ENCODE results near the gene RGS9. TPM values are rescaled to one million over a fixed set of nuclear protein-coding genes. Genes with fewer than 3 reads are reported as not detected.

Gene RGS9
- total RNA-seq, 1 experiment from 2014 or later: 3.1 TPM

DNA sequence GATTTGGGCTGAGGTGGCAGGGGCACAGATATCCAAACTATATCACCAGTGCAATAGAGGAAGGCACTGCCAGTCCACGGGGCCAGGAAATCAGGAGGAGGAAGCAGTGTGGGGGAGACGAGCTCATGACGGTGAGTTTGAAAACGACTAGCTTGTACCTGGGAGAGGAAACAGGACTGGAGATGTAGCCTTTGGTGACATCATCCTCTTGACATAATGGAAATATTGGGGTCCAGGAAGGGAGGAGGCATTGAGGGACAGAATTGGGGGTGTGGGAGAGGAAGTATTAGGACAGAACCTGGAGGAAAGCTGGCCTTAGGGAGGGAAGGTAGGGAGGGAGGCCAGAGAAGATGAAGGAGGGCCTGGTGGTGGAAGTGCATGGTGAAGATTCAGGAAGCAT, 109.1 kb downstream of the RGS9 start:
- no peaks in the 10 kb centered on the region for H3K27me3 ChIP-seq
- H3K36me3 ChIP-seq: no peaks in the 10 kb centered on the region
- no peaks in the 10 kb centered on the region for H3K9me3 ChIP-seq (replicated peaks)
- no peak overlapping the region for H3K27ac ChIP-seq
- H3K4me3 ChIP-seq: no peak overlapping the region
- no peak for DNase-seq
- no peaks in the 10 kb centered on the region for H3K4me1 ChIP-seq

DNA sequence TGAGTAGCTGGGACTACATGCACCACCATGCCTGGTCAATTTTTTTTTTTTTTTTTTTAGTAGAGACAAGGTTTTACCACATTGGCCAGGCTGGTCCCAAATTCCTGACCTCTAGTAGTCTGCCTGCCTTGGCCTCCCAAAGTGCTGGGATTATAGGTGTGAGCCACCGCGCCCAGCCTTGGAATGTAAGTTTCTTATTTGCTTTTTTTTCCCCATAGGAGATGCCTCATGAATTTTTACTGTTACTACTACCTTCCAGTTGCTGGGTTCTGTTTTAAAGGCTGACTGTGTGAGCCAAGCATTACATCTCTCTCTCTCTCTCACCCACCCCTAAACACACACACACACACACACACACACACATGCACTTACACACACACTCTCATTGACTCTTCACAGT, 112.6 kb downstream of the RGS9 start:
- H3K9me3 ChIP-seq (replicated peaks): no peaks in the 10 kb centered on the region
- H3K4me1 ChIP-seq: no peaks in the 10 kb centered on the region
- DNase-seq: no peak
- no peak overlapping the region for H3K4me3 ChIP-seq
- no peak overlapping the region for H3K27ac ChIP-seq
- no peaks in the 10 kb centered on the region for H3K27me3 ChIP-seq
- no peaks in the 10 kb centered on the region for H3K36me3 ChIP-seq

DNA sequence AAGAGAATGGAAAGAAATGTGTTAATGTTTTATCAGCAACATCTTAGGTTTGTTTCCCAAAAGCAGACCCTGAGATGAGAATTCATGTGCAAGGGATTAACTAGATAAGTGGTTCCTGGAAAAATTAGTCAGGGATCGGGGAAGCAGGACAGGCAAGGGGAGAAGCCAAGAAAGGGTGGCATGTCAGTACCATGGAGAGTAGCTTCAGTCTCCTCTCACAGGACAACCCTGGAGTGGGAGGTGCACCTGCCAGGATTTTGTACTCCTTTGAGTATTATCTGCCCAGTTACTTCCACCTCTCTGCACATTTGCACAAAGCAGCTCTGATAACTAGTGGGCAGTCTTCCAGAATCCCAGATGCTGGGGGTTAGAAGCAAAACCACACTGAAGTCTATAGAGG, 117.0 kb downstream of the RGS9 start:
- no peak overlapping the region for H3K27ac ChIP-seq
- peak; percentile 9 to 25 for DNase-seq
- H3K9me3 ChIP-seq (replicated peaks): no peaks in the 10 kb centered on the region
- H3K4me3 ChIP-seq: no peak overlapping the region
- H3K27me3 ChIP-seq: no peaks in the 10 kb centered on the region
- H3K4me1 ChIP-seq: no peaks in the 10 kb centered on the region
- no peaks in the 10 kb centered on the region for H3K36me3 ChIP-seq

DNA sequence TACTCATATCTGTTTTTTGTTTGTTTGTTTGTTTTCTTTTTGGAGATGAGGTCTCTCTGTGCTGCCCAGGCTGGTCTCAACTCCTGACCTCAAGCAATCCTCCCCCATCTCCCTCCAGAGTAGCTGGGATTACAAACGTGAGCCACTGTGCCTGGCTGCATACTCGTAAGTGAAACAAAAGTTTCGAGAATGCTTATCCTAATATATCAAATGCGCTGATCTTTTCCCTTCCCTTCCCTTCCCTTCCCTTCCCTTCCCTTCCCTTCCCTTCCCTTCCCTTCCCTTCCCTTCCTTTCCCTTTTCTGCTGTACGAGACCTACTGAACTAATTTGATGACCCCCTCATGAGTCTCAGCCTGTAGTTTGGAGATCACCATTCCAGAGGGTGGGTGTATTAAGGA, 122.1 kb downstream of the RGS9 start:
- Histone ChIP-seq H3K27ac (no peak overlapping the region), H3K4me1 (no peaks in the 10 kb centered on the region), H3K36me3 (no peaks in the 10 kb centered on the region), H3K27me3 (no peaks in the 10 kb centered on the region), H3K4me3 (no peak overlapping the region), H3K9me3 (replicated peaks) (no peaks in the 10 kb centered on the region)
- no peak for DNase-seq

DNA sequence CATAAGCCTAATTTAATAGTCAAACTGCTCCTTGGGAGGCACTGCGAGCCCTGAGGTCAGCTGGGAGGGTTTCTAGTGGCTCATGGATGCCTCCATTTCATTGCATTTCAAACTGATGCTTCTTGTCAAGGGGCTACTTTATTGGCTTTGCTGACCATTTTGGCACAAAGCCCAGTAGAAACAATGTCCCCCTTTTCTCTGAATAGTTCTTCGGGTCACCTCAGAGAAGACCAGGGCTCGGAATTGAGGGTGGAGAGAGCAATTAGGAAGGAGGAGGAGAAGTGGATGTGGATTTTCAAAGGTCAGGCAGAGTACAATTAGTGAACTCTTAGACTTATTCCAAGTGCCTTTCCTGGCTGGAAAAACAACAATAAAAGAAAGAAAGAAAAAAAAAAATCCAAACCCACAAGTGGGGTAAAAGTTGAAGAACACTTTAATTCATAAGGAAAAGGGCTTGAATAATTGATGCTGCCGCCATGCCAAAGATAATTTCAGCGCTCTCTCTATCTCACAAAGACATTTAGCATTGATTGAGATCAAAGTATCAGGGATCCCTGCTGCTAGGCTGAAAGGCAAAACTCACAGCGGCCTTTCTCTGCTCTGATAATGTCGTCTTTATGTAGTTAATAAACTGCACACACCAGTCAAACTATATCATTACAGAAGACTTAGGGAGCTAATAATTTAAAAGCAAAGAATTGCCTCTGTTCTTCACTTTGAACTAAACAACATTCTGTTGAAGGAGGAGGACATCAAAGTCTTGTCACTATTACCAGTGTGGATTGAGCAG, 122.7 kb downstream of the RGS9 start:
- Histone ChIP-seq H3K27ac (no peak overlapping the region), H3K4me3 (no peak overlapping the region), H3K4me1 (no peaks in the 10 kb centered on the region), H3K27me3 (no peaks in the 10 kb centered on the region), H3K36me3 (no peaks in the 10 kb centered on the region), H3K9me3 (replicated peaks) (no peaks in the 10 kb centered on the region)
- no peak for DNase-seq

DNA sequence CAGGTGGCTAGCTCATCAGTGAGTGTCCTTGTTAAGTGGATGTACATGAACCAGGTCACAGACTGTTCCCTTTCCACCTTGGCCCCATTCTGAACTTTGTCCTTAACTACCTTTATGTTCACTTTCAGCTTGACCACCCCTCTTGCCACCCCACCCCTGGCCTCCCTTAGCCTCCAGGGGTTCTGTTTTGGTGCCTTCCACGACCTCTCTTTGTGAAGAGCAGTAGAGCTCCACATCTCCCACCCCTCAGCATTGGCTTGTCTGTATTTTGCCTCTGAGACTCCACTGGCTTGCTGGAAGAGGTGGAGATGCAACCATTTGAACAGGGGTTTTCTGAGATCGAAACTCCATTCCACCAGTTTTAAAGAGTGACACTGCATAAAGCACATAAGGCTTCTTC, 123.5 kb downstream of the RGS9 start:
- H3K4me1 ChIP-seq: no peaks in the 10 kb centered on the region
- no peaks in the 10 kb centered on the region for H3K27me3 ChIP-seq
- DNase-seq: no peak
- H3K27ac ChIP-seq: no peak overlapping the region
- no peaks in the 10 kb centered on the region for H3K36me3 ChIP-seq
- no peak overlapping the region for H3K4me3 ChIP-seq
- H3K9me3 ChIP-seq (replicated peaks): no peaks in the 10 kb centered on the region

DNA sequence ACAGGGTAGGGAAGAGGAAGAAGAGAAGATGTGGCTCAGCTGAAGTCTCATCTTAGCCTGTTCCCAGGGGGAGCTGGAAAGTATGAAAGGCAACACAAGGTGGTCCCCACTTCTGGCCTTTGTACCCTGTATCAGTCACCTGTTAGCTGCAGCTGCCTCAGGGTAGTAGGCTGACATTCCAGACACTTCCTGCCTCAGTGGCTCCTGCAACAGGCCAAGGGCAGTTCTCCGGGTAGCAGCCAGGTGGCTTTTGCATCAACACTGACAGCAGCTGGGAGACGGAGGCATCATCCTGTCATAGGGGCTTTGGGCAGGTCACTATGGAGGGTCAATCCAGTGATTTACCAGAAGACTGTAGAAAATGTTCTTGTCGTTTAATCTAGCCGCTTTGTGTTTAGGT, 124.0 kb downstream of the RGS9 start:
- H3K27ac ChIP-seq: no peak overlapping the region
- no peaks in the 10 kb centered on the region for H3K27me3 ChIP-seq
- no peak for DNase-seq
- no peaks in the 10 kb centered on the region for H3K9me3 ChIP-seq (replicated peaks)
- no peak overlapping the region for H3K4me3 ChIP-seq
- H3K36me3 ChIP-seq: no peaks in the 10 kb centered on the region
- no peaks in the 10 kb centered on the region for H3K4me1 ChIP-seq

DNA sequence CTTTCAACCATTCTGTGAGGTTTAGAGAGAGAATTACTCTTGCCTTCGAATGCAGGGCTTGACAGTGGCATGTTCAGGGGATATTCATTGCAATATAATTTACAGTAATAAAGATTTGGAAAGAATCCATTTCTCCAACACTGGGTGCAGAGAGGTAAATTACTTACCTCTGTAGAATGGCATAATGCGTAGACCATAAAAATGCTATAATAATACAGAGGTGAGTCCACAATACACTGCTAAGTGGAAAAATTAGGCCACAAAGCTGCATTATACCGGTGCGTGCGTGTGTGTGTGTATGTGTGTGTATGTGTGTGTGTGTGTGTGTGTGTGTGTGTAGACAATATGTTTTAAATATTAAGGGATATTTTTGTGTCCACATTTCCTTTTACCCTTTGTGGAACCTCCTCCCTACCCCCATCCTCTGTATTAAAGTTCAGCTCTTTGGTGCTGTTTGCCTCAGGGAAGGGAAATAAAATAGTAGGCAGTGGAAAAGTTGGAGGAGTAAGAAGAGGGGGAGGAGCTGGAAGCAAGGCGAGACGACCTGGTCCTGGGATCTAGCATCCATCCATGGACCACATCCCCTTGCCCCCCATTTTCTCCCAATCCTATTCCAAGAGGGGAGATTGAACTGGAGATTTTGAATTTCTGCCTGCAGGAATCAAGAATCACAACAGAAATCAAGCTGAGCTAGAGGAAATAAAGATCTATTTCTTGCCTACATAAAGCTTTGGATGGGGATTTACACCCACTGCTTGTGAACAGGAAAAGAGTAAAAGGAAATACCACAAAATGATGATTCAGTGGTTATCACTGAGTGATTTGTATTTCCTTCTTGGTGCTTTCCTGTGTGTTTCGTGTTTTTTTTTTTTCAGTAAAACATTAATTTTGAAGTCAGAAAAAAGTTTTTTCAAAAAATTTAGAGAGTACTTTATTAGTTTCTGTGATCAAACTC, 124.8 kb downstream of the RGS9 start:
- Histone ChIP-seq H3K27me3 (no peaks in the 10 kb centered on the region), H3K9me3 (replicated peaks) (no peaks in the 10 kb centered on the region), H3K27ac (no peak overlapping the region), H3K4me3 (no peak overlapping the region), H3K36me3 (no peaks in the 10 kb centered on the region), H3K4me1 (no peaks in the 10 kb centered on the region)
- DNase-seq: no peak

DNA sequence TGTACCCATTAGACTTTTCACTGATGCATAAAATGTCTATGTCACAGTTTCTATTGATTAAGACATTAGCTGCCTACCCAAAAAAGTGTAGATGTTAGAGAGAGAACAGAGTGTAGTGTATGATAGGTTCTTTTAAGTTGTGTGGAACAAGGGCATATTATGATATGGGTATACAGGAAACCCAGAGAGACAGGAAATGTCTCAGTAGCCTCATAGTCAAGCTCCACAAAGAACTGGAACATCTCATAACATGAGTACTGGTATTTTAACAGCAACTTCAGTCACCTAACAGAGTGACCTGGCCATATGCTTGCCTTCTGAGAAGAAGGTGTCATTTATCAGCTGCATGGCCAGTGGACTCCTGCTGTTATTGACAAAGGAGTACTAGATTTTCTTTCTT, 128.1 kb downstream of the RGS9 start:
- no peaks in the 10 kb centered on the region for H3K4me1 ChIP-seq
- no peaks in the 10 kb centered on the region for H3K9me3 ChIP-seq (replicated peaks)
- H3K4me3 ChIP-seq: no peak overlapping the region
- no peak for DNase-seq
- H3K27ac ChIP-seq: no peak overlapping the region
- no peaks in the 10 kb centered on the region for H3K27me3 ChIP-seq
- H3K36me3 ChIP-seq: no peaks in the 10 kb centered on the region

DNA sequence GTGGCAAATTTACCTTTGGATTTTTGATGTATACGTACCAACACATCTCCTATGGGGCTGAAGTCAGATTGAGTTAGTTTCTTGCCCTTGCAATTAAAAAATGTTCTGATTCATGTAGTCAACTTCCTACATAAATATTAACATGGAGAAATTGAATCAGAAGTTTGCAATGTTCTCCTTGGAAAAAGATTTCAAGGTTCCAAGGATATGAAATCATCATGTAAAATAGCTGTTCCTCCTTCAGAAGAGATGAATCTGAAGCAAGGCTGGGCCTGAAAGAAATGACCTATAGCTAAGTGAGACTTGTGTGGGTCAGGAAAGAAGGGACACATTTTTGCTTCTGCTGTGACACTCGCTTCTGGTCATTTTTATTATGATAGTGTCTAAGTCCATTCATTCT, 131.7 kb downstream of the RGS9 start:
- H3K27ac ChIP-seq: no peak overlapping the region
- H3K9me3 ChIP-seq (replicated peaks): no peaks in the 10 kb centered on the region
- H3K27me3 ChIP-seq: no peaks in the 10 kb centered on the region
- H3K36me3 ChIP-seq: no peaks in the 10 kb centered on the region
- no peak for DNase-seq
- H3K4me3 ChIP-seq: no peak overlapping the region
- no peaks in the 10 kb centered on the region for H3K4me1 ChIP-seq

DNA sequence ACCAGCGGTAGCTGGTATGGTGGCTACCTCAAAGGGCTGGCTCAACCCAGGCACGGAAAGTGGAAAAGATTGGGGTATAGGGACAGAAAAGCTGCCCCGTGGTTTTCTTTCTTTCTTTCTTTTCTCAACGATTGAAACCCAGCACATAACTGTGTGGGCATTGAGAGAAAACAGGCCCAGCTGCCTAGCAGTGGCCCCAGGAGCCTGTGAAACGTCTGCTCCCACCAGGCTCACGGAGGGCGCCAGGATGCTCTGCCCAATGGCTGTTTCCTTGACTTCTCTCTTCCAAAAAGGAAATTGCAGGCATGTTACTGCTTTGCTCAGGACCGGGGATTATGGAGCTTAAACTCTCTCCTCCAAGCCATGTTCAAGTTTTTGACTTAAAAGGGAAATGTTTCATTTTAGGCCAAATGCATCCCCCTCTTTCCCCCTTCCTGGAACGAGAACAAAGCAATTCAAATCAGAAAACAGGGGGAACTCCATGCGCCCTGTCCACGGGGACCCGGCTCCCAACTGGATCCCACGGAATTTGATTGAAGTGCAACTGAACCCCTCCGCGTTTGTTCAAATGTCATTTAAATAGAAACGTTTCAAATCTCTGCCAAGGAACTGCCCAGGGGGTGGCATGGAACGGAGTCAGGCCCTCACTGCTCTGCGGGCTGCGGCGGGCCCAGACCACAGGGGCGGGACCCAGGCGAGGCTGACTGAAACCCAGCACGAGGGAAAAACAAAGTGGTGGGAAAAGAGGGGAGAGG, 133.5 kb downstream of the RGS9 start:
- no peak for DNase-seq
- Histone ChIP-seq H3K4me3 (no peak overlapping the region), H3K9me3 (replicated peaks) (no peaks in the 10 kb centered on the region), H3K36me3 (no peaks in the 10 kb centered on the region), H3K27ac (no peak overlapping the region), H3K27me3 (no peaks in the 10 kb centered on the region), H3K4me1 (no peaks in the 10 kb centered on the region)

DNA sequence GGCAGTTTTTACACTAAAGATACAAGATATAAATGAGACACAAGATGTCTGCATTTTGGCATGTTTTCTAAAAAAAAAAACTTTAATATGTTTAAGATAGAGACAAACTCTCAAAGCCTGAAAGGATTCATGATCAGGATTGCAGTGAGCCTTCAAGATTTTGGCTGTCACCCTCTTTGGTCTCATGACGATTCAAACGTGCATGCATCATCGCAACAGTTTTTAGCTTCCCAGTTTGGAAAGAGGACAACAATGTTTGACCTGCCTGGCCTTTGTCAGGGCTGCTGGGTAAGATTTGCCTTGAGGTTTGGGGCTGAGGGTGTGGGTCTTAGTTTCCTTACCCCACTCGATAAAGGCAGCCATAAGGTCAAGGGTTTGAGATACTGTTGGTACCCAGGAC, 134.1 kb downstream of the RGS9 start:
- Histone ChIP-seq H3K27me3 (no peaks in the 10 kb centered on the region), H3K4me1 (no peaks in the 10 kb centered on the region), H3K27ac (no peak overlapping the region), H3K4me3 (no peak overlapping the region), H3K9me3 (replicated peaks) (no peaks in the 10 kb centered on the region), H3K36me3 (no peaks in the 10 kb centered on the region)
- no peak for DNase-seq

Data from SJCRH30 (cell line).